Activated CD4-positive, alpha-beta T cell treated with anti-CD3 and anti-CD28 coated beads, Interleukin-2, amount 10 ng/mL, durations not matched to agents 7 days and 5 days (primary cell): ENCODE measurements around the gene MSH5. TPM values are rescaled to one million over a fixed set of nuclear protein-coding genes. Genes with fewer than 3 reads are reported as not detected.
A peak's percentile ranks its signal among the peaks of the same experiment; 100 is the strongest.
"Not testable (repeated sequence)": the region's sequence is repeated elsewhere in the genome, so short reads cannot be mapped to it uniquely, and the experiment has no call there.

Experiments used
- CTCF ChIA-PET: fragments of 350-600 bp; sonication (Branson Sonifier 250); formaldehyde crosslinking; loops from one replicate; lab custom pipeline; 2021; ENCODE audit warnings: antibody characterized with exemption; lab: Charles Lee
- POLR2A ChIA-PET: fragments of 350-600 bp; sonication (Branson Sonifier 250); formaldehyde crosslinking; loops from one replicate; lab custom pipeline; 2021; ENCODE audit warnings: antibody characterized with exemption; lab: Charles Lee
- DNase-seq: peaks from one replicate; pipeline ENCODE4 v3.0.0-alpha.2; 2020
- H3K27ac Mint-ChIP-seq: one replicate; pipeline ENCODE4 v1.8.0; 2021; ENCODE audit warnings: mild to moderate bottlenecking, moderate library complexity, mixed read lengths
- H3K27me3 Mint-ChIP-seq: one replicate; pipeline ENCODE4 v1.8.0; 2021; ENCODE audit warnings: mixed read lengths
- H3K36me3 Mint-ChIP-seq: one replicate; pipeline ENCODE4 v1.8.0; 2021; ENCODE audit warnings: low read depth, mixed read lengths
- H3K4me1 Mint-ChIP-seq: one replicate; pipeline ENCODE4 v1.8.0; 2021; ENCODE audit warnings: mixed read lengths
- H3K4me3 Mint-ChIP-seq: one replicate; pipeline ENCODE4 v1.8.0; 2021; ENCODE audit warnings: mild to moderate bottlenecking, moderate library complexity, mixed read lengths
- H3K9me3 Mint-ChIP-seq: one replicate; pipeline ENCODE4 v1.8.0; 2021; ENCODE audit warnings: mixed read lengths
- total RNA-seq, 2 experiments: library from RNA; stranded (reverse); gene quantifications; one replicate each; pipeline ENCODE4 v1.2.3, GENCODE V29; 2021

The MSH5 gene
- total RNA-seq, 2 experiments from 2014 or later = 56.1 to 58.0 TPM

GRCh38 chr6:31702819-31703716 lies 36.7 kb upstream of the MSH5 start, which contains the start of gene ABHD16A:
Gene ABHD16A, minus strand, starts transcription at chr6:31703324. Its CDS starts 43 bp downstream, at chr6:31703281.
- CTCF ChIA-PET = interaction anchor here (0.6 to 2.2 kb wide), 9 partner anchors 9 to 273 kb away, joined by 3 to 8 read pairs (median 3); no protein-coding TSS in a partner anchor
- H3K4me1 Mint-ChIP-seq = peaks cover 26% of the 10 kb centered on the region
- H3K27ac Mint-ChIP-seq = peak within 1 kb of the TSS; percentile 96
- peak within 1 kb of the TSS; percentile 96 for H3K4me3 Mint-ChIP-seq
- H3K9me3 Mint-ChIP-seq = no peaks in the 10 kb centered on the region
- no peaks in the 10 kb centered on the region for H3K27me3 Mint-ChIP-seq
- peaks cover 19% of the 10 kb centered on the region for H3K36me3 Mint-ChIP-seq
- POLR2A ChIA-PET = interaction anchor here (0.6 to 0.9 kb wide), 2 partner anchors 34 to 388 kb away, joined by 3 to 7 read pairs; no protein-coding TSS in a partner anchor
- DNase-seq = peak; percentile 98

GRCh38 chr6:31705931-31706330 lies 33.9 kb upstream of the MSH5 start:
- H3K36me3 Mint-ChIP-seq = peaks cover 12% of the 10 kb centered on the region
- no peak overlapping the region for H3K27ac Mint-ChIP-seq
- ChIA-PET POLR2A (no interaction called here), CTCF (interaction anchor here (0.6 kb wide), 2 partner anchors 81 to 195 kb away, joined by 3 read pairs; no protein-coding TSS in a partner anchor)
- H3K4me3 Mint-ChIP-seq = no peak overlapping the region
- H3K9me3 Mint-ChIP-seq = no peaks in the 10 kb centered on the region
- H3K4me1 Mint-ChIP-seq = peaks cover 28% of the 10 kb centered on the region
- no peaks in the 10 kb centered on the region for H3K27me3 Mint-ChIP-seq
- no peak for DNase-seq

- no peak for DNase-seq
- peaks cover 7% of the 10 kb centered on the region for H3K36me3 Mint-ChIP-seq
- no peak within 1 kb of the TSS for H3K27ac Mint-ChIP-seq
- H3K4me3 Mint-ChIP-seq = no peak within 1 kb of the TSS
- POLR2A ChIA-PET = no interaction called here
- peaks cover 28% of the 10 kb centered on the region for H3K4me1 Mint-ChIP-seq
- CTCF ChIA-PET = interaction anchor here (0.6 kb wide), 1 partner anchor 194 kb away, joined by 3 read pairs; no protein-coding TSS in a partner anchor
- no peaks in the 10 kb centered on the region for H3K27me3 Mint-ChIP-seq
- H3K9me3 Mint-ChIP-seq = no peaks in the 10 kb centered on the region
These were observed 33.2 kb upstream of the MSH5 start, which contains the start of gene LY6G6F for GRCh38 chr6:31706599-31706998. Gene LY6G6F, plus strand, starts transcription at chr6:31706866. Its CDS starts 41 bp downstream, at chr6:31706907.

DNA sequence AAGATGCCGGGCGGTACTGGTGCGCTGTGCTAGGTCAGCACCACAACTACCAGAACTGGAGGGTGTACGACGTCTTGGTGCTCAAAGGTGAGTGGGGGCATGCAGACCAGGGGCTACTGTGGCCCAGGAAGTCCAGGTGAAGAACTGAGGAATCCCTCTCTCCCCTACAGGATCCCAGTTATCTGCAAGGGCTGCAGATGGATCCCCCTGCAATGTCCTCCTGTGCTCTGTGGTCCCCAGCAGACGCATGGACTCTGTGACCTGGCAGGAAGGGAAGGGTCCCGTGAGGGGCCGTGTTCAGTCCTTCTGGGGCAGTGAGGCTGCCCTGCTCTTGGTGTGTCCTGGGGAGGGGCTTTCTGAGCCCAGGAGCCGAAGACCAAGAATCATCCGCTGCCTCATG lies 32.1 kb upstream of the MSH5 start:
- Mint-ChIP-seq H3K27me3 (peaks cover 1% of the 10 kb centered on the region), H3K27ac (no peak overlapping the region), H3K4me3 (no peak overlapping the region), H3K4me1 (peaks cover 31% of the 10 kb centered on the region), H3K36me3 (peaks cover 1% of the 10 kb centered on the region), H3K9me3 (no peaks in the 10 kb centered on the region)
- POLR2A ChIA-PET = no interaction called here
- DNase-seq = no peak
- CTCF ChIA-PET = no interaction called here

DNA sequence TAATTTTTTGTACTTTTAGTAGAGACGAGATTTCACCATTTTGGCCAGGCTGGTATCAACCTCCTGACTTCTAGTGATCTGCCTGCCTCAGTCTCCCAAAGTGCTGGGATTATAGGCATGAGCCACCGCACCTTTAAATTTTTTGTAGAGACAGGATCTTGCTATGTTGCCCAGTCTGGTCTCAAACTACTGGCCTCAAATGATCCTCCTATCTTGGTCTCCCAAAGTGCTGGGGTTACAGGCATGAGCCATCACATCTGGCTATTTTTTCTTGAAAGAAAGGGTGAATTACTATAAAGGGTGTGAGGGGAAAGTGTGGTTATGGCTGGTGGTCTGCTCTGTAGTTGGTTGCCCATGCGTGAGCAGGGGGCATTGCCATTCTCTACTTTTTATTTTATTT lies 31.6 kb upstream of the MSH5 start:
- Mint-ChIP-seq H3K9me3 (no peaks in the 10 kb centered on the region), H3K4me1 (peaks cover 32% of the 10 kb centered on the region), H3K27ac (no peak overlapping the region), H3K4me3 (no peak overlapping the region), H3K27me3 (peaks cover 5% of the 10 kb centered on the region), H3K36me3 (no peaks in the 10 kb centered on the region)
- ChIA-PET CTCF (no interaction called here), POLR2A (no interaction called here)
- DNase-seq = no peak

- H3K27ac Mint-ChIP-seq, DNase-seq, H3K4me3 Mint-ChIP-seq, POLR2A ChIA-PET, H3K27me3 Mint-ChIP-seq, H3K9me3 Mint-ChIP-seq, H3K36me3 Mint-ChIP-seq: not testable (repeated sequence)
- peaks cover 29% of the 10 kb centered on the region for H3K4me1 Mint-ChIP-seq
- CTCF ChIA-PET = interaction anchor here (1.2 kb wide), 1 partner anchor 22 kb away, joined by 6 read pairs; no protein-coding TSS in a partner anchor
These were observed 30.6 kb upstream of the MSH5 start for GRCh38 chr6:31709157-31709556.

DNA sequence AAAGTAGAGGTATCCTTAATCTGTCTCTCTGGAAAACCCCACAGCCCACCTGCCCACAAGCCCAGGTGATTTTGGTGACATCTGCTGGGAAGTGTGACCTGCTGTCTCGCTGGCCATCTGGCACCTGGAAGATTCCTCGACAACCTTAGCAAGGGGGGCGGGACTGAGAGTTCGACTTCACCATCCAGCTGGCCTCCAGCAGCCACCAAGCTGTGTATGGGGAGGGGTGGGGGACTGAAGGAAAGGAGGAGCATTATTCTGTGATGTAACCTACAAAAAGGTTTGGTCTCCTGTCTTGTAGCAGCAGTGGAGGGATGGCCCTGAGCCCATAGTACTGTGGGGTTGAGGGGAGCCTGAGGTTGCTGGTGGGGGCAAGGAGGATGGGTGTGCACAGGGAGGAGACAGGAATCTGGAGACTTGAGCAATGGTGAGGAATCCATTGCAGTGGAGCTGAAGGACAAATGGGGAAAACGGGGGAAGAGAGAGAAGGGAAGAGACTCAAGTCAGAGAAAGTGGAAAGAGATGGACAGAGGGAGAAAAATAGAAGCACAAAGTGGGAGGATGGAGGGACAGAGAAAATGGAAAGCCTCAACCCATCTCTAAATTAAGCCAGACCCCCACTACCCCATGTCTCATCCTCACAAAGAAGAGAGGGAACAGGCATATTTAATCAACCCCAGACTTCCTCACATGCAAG lies 29.1 kb upstream of the MSH5 start:
- no peak for DNase-seq
- ChIA-PET CTCF (interaction anchor here (0.5 to 1.1 kb wide), 3 partner anchors 17 to 144 kb away, joined by 3 read pairs; no protein-coding TSS in a partner anchor), POLR2A (no interaction called here)
- H3K36me3 Mint-ChIP-seq = no peaks in the 10 kb centered on the region
- peaks cover 29% of the 10 kb centered on the region for H3K4me1 Mint-ChIP-seq
- H3K27ac Mint-ChIP-seq = peak overlapping the region; percentile 48
- peaks cover 7% of the 10 kb centered on the region for H3K27me3 Mint-ChIP-seq
- no peak overlapping the region for H3K4me3 Mint-ChIP-seq
- H3K9me3 Mint-ChIP-seq = no peaks in the 10 kb centered on the region

DNA sequence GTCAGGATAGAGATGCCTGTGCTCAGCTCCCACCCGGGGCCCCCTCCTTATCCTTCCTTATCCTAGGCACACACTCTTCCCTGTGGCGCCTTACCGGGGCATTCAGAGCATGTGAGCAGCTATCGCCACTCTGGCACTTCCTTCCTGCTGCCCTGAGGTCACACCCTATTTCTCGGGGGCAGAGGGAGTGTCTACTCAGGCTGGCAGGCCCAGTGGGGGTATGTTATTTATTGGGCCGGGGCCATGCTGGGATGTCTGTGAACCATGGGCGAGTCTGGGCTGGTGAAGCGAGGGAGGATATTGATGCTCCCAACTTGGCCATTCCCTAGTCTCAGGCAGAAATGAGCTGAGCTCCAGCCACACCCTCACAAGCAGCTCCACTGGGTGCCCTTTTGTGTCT lies 28.6 kb upstream of the MSH5 start:
- no peaks in the 10 kb centered on the region for H3K36me3 Mint-ChIP-seq
- H3K9me3 Mint-ChIP-seq = no peaks in the 10 kb centered on the region
- DNase-seq = no peak
- CTCF ChIA-PET = interaction anchor here (0.5 to 1.4 kb wide), 6 partner anchors 8 to 145 kb away, joined by 3 read pairs; partner anchors contain the start of genes ABHD16A and DDAH2
- peaks cover 29% of the 10 kb centered on the region for H3K4me1 Mint-ChIP-seq
- H3K27me3 Mint-ChIP-seq = peaks cover 7% of the 10 kb centered on the region
- H3K4me3 Mint-ChIP-seq = no peak overlapping the region
- POLR2A ChIA-PET = no interaction called here
- peak overlapping the region; percentile 72 for H3K27ac Mint-ChIP-seq

- peak overlapping the region; percentile 25 for H3K27ac Mint-ChIP-seq
- H3K4me3 Mint-ChIP-seq = no peak overlapping the region
- peaks cover 29% of the 10 kb centered on the region for H3K4me1 Mint-ChIP-seq
- DNase-seq = peak; percentile 38
- no peaks in the 10 kb centered on the region for H3K36me3 Mint-ChIP-seq
- CTCF ChIA-PET = interaction anchor here (0.7 to 2.6 kb wide), 5 partner anchors 9 to 113 kb away, joined by 3 to 13 read pairs (median 3); partner anchors contain the start of genes ABHD16A, DDAH2, LY6G6C and MPIG6B
- H3K27me3 Mint-ChIP-seq = peaks cover 7% of the 10 kb centered on the region
- no peaks in the 10 kb centered on the region for H3K9me3 Mint-ChIP-seq
- POLR2A ChIA-PET = no interaction called here
These were observed 27.5 kb upstream of the MSH5 start for GRCh38 chr6:31712296-31712695.

DNA sequence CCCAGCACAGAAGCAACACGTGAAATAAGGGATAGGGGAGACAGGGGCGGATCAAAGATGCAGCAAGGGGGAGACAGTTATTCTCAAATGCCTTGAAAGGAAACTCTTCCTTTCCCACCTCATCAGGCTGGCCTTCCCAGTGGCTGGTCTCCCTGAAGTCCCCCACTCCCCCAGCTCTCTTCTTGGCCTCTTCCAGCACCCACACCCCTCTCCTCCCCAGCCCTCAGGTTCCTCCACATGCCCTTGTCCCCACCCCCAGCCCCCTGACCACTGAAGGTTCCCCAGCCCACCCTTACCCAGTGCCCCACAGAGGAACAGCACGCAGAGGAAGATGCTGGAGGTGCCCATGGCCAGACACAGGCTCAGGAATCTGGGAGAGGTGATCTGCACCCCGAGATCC lies 26.3 kb upstream of the MSH5 start:
- Mint-ChIP-seq H3K9me3 (no peaks in the 10 kb centered on the region), H3K27ac (no peak overlapping the region), H3K4me1 (peaks cover 29% of the 10 kb centered on the region), H3K4me3 (no peak overlapping the region), H3K36me3 (no peaks in the 10 kb centered on the region), H3K27me3 (peaks cover 7% of the 10 kb centered on the region)
- POLR2A ChIA-PET = no interaction called here
- DNase-seq = no peak
- CTCF ChIA-PET = interaction anchor here (0.8 to 2.6 kb wide), 3 partner anchors 9 to 69 kb away, joined by 3 to 13 read pairs (median 4); partner anchors contain the start of genes LY6G6C and MPIG6B

GRCh38 chr6:31713991-31714684 lies 25.7 kb upstream of the MSH5 start:
- no peaks in the 10 kb centered on the region for H3K36me3 Mint-ChIP-seq
- peaks cover 7% of the 10 kb centered on the region for H3K27me3 Mint-ChIP-seq
- no peak overlapping the region for H3K4me3 Mint-ChIP-seq
- H3K27ac Mint-ChIP-seq = peak overlapping the region; percentile 38
- no peaks in the 10 kb centered on the region for H3K9me3 Mint-ChIP-seq
- ChIA-PET POLR2A (no interaction called here), CTCF (interaction anchor here (0.8 to 2.6 kb wide), 5 partner anchors 8 to 69 kb away, joined by 3 to 13 read pairs (median 4); partner anchors contain the start of genes ABHD16A, LY6G6C and MPIG6B)
- H3K4me1 Mint-ChIP-seq = peaks cover 29% of the 10 kb centered on the region
- no peak for DNase-seq
